ENCODE data around the gene LMBRD2.

GRCh38 chr5:36068751-36069281 is 82.9 kb downstream of the LMBRD2 start:
- TF ChIP-seq MEF2A (IDR thresholded peaks at IDR 0.05; ENCODE audit: borderline replicate concordance, low read depth) (no peak), NFIC (IDR thresholded peaks at IDR 0.05; ENCODE audit: borderline replicate concordance) (no peak), CTCF (IDR thresholded peaks at IDR 0.05) (no peak), REST (IDR thresholded peaks at IDR 0.05; ENCODE audit: low read depth, low read length) (no peak), POLR2AphosphoS5 (IDR thresholded peaks at IDR 0.05; ENCODE audit: low read depth, low read length) (no peak)

Data from SK-N-SH (cell line).